Activated CD4-positive, alpha-beta memory T cell treated with anti-CD3 and anti-CD28 coated beads, Interleukin-2, amount 10 ng/mL, durations not matched to agents 7 days and 5 days (primary cell): ENCODE data around the gene DOK6. TPM values are rescaled to one million over a fixed set of nuclear protein-coding genes. Genes with fewer than 3 reads are reported as not detected.
"Not testable (repeated sequence)": the region's sequence is repeated elsewhere in the genome, so short reads cannot be mapped to it uniquely, and the experiment has no call there.

Source experiments
- CTCF ChIA-PET: fragments of 350-600 bp; sonication (Branson Sonifier 250); formaldehyde crosslinking; loops from one replicate; lab custom pipeline; 2021; ENCODE audit warnings: antibody characterized with exemption, inconsistent platforms; lab: Charles Lee
- POLR2A ChIA-PET: fragments of 350-600 bp; sonication (Branson Sonifier 250); formaldehyde crosslinking; loops from one replicate; lab custom pipeline; 2021; ENCODE audit warnings: antibody characterized with exemption; lab: Charles Lee
- DNase-seq: peaks from one replicate; pipeline ENCODE4 v3.0.0-alpha.2; 2020
- H3K27ac Mint-ChIP-seq: one replicate; pipeline ENCODE4 v1.8.0; 2021; ENCODE audit warnings: mild to moderate bottlenecking, mixed read lengths
- H3K27me3 Mint-ChIP-seq: one replicate; pipeline ENCODE4 v1.8.0; 2021; ENCODE audit warnings: mixed read lengths
- H3K36me3 Mint-ChIP-seq: one replicate; pipeline ENCODE4 v1.8.0; 2021; ENCODE audit warnings: low read depth, mixed read lengths
- H3K4me1 Mint-ChIP-seq: one replicate; pipeline ENCODE4 v1.8.0; 2021; ENCODE audit warnings: mixed read lengths
- H3K4me3 Mint-ChIP-seq: one replicate; pipeline ENCODE4 v1.8.0; 2021; ENCODE audit warnings: mild to moderate bottlenecking, mixed read lengths
- H3K9me3 Mint-ChIP-seq: one replicate; pipeline ENCODE4 v1.8.0; 2021; ENCODE audit warnings: mixed read lengths
- total RNA-seq, 2 experiments: library from RNA; stranded (reverse); gene quantifications; one replicate each; pipeline ENCODE4 v1.2.3, GENCODE V29; 2021

The DOK6 gene
- total RNA-seq, 2 experiments from 2014 or later = not detected

GRCh38 chr18:69659142-69659651 is 258.5 kb downstream of the DOK6 start:
- H3K4me3 Mint-ChIP-seq = no peak overlapping the region
- H3K4me1 Mint-ChIP-seq = no peaks in the 10 kb centered on the region
- H3K36me3 Mint-ChIP-seq = no peaks in the 10 kb centered on the region
- H3K27ac Mint-ChIP-seq = no peak overlapping the region
- H3K9me3 Mint-ChIP-seq = no peaks in the 10 kb centered on the region
- ChIA-PET POLR2A (no interaction called here), CTCF (no interaction called here)
- H3K27me3 Mint-ChIP-seq = peaks cover 6% of the 10 kb centered on the region
- no peak for DNase-seq

GRCh38 chr18:69662090-69662489 is 261.4 kb downstream of the DOK6 start:
- POLR2A ChIA-PET, DNase-seq, H3K4me3 Mint-ChIP-seq, H3K4me1 Mint-ChIP-seq, CTCF ChIA-PET, H3K27me3 Mint-ChIP-seq, H3K36me3 Mint-ChIP-seq, H3K9me3 Mint-ChIP-seq, H3K27ac Mint-ChIP-seq: not testable (repeated sequence)

- Mint-ChIP-seq H3K4me3 (no peak overlapping the region), H3K27me3 (peaks cover 8% of the 10 kb centered on the region), H3K9me3 (no peaks in the 10 kb centered on the region), H3K4me1 (no peaks in the 10 kb centered on the region), H3K36me3 (no peaks in the 10 kb centered on the region), H3K27ac (no peak overlapping the region)
- POLR2A ChIA-PET = no interaction called here
- no peak for DNase-seq
- CTCF ChIA-PET = no interaction called here
Measured at GRCh38 chr18:69664399-69664798, 263.7 kb downstream of the DOK6 start.

GRCh38 chr18:69674292-69674877 is 273.7 kb downstream of the DOK6 start:
- POLR2A ChIA-PET = no interaction called here
- Mint-ChIP-seq H3K4me3 (no peak overlapping the region), H3K27me3 (no peaks in the 10 kb centered on the region), H3K36me3 (no peaks in the 10 kb centered on the region), H3K4me1 (no peaks in the 10 kb centered on the region), H3K27ac (no peak overlapping the region), H3K9me3 (no peaks in the 10 kb centered on the region)
- DNase-seq = no peak
- CTCF ChIA-PET = no interaction called here

GRCh38 chr18:69674966-69675365 is 274.3 kb downstream of the DOK6 start:
- DNase-seq = no peak
- POLR2A ChIA-PET = no interaction called here
- Mint-ChIP-seq H3K4me1 (no peaks in the 10 kb centered on the region), H3K4me3 (no peak overlapping the region), H3K36me3 (no peaks in the 10 kb centered on the region), H3K9me3 (no peaks in the 10 kb centered on the region), H3K27me3 (no peaks in the 10 kb centered on the region), H3K27ac (no peak overlapping the region)
- CTCF ChIA-PET = no interaction called here

- CTCF ChIA-PET = no interaction called here
- Mint-ChIP-seq H3K4me3 (no peak overlapping the region), H3K27me3 (no peaks in the 10 kb centered on the region), H3K36me3 (no peaks in the 10 kb centered on the region), H3K4me1 (no peaks in the 10 kb centered on the region), H3K27ac (no peak overlapping the region), H3K9me3 (no peaks in the 10 kb centered on the region)
- POLR2A ChIA-PET = no interaction called here
- DNase-seq = no peak
Measured at GRCh38 chr18:69677595-69677994, 276.9 kb downstream of the DOK6 start.

- ChIA-PET POLR2A (no interaction called here), CTCF (no interaction called here)
- no peaks in the 10 kb centered on the region for H3K36me3 Mint-ChIP-seq
- no peaks in the 10 kb centered on the region for H3K4me1 Mint-ChIP-seq
- H3K27ac Mint-ChIP-seq = no peak overlapping the region
- DNase-seq = no peak
- no peak overlapping the region for H3K4me3 Mint-ChIP-seq
- no peaks in the 10 kb centered on the region for H3K9me3 Mint-ChIP-seq
- H3K27me3 Mint-ChIP-seq = no peaks in the 10 kb centered on the region
Measured at GRCh38 chr18:69680123-69680522, 279.4 kb downstream of the DOK6 start.

GRCh38 chr18:69683176-69683575 is 282.5 kb downstream of the DOK6 start:
- H3K27me3 Mint-ChIP-seq = no peaks in the 10 kb centered on the region
- ChIA-PET CTCF (no interaction called here), POLR2A (no interaction called here)
- no peak for DNase-seq
- no peaks in the 10 kb centered on the region for H3K36me3 Mint-ChIP-seq
- H3K4me1 Mint-ChIP-seq = no peaks in the 10 kb centered on the region
- H3K27ac Mint-ChIP-seq = no peak overlapping the region
- H3K4me3 Mint-ChIP-seq = no peak overlapping the region
- H3K9me3 Mint-ChIP-seq = no peaks in the 10 kb centered on the region

GRCh38 chr18:69684789-69685188 is 284.1 kb downstream of the DOK6 start:
- ChIA-PET POLR2A (no interaction called here), CTCF (interaction anchor here (0.6 kb wide), 1 partner anchor 749 kb away, joined by 5 read pairs; no protein-coding TSS in a partner anchor)
- H3K36me3 Mint-ChIP-seq = no peaks in the 10 kb centered on the region
- no peaks in the 10 kb centered on the region for H3K9me3 Mint-ChIP-seq
- H3K27ac Mint-ChIP-seq = no peak overlapping the region
- no peak for DNase-seq
- H3K4me3 Mint-ChIP-seq = no peak overlapping the region
- H3K27me3 Mint-ChIP-seq = no peaks in the 10 kb centered on the region
- H3K4me1 Mint-ChIP-seq = no peaks in the 10 kb centered on the region

- Mint-ChIP-seq H3K4me3 (no peak overlapping the region), H3K27me3 (no peaks in the 10 kb centered on the region), H3K27ac (no peak overlapping the region), H3K36me3 (no peaks in the 10 kb centered on the region), H3K4me1 (no peaks in the 10 kb centered on the region), H3K9me3 (no peaks in the 10 kb centered on the region)
- no peak for DNase-seq
- CTCF ChIA-PET = no interaction called here
- POLR2A ChIA-PET = no interaction called here
Measured at GRCh38 chr18:69686861-69687260, 286.2 kb downstream of the DOK6 start.

- ChIA-PET CTCF (no interaction called here), POLR2A (no interaction called here)
- H3K27ac Mint-ChIP-seq = no peak overlapping the region
- no peak overlapping the region for H3K4me3 Mint-ChIP-seq
- peaks cover 2% of the 10 kb centered on the region for H3K9me3 Mint-ChIP-seq
- peaks cover 2% of the 10 kb centered on the region for H3K27me3 Mint-ChIP-seq
- no peaks in the 10 kb centered on the region for H3K36me3 Mint-ChIP-seq
- H3K4me1 Mint-ChIP-seq = no peaks in the 10 kb centered on the region
- no peak for DNase-seq
Measured at GRCh38 chr18:69689121-69689759, 288.6 kb downstream of the DOK6 start.

GRCh38 chr18:69691008-69691760 is 290.5 kb downstream of the DOK6 start:
- H3K4me3 Mint-ChIP-seq = no peak overlapping the region
- peaks cover 2% of the 10 kb centered on the region for H3K27me3 Mint-ChIP-seq
- H3K4me1 Mint-ChIP-seq = no peaks in the 10 kb centered on the region
- no peaks in the 10 kb centered on the region for H3K36me3 Mint-ChIP-seq
- ChIA-PET POLR2A (no interaction called here), CTCF (no interaction called here)
- DNase-seq = no peak
- peaks cover 2% of the 10 kb centered on the region for H3K9me3 Mint-ChIP-seq
- H3K27ac Mint-ChIP-seq = no peak overlapping the region

- peaks cover 2% of the 10 kb centered on the region for H3K9me3 Mint-ChIP-seq
- POLR2A ChIA-PET = no interaction called here
- H3K4me1 Mint-ChIP-seq = no peaks in the 10 kb centered on the region
- H3K4me3 Mint-ChIP-seq = no peak overlapping the region
- H3K36me3 Mint-ChIP-seq = no peaks in the 10 kb centered on the region
- CTCF ChIA-PET = no interaction called here
- no peak for DNase-seq
- peaks cover 2% of the 10 kb centered on the region for H3K27me3 Mint-ChIP-seq
- H3K27ac Mint-ChIP-seq = no peak overlapping the region
Measured at GRCh38 chr18:69697069-69697468, 296.4 kb downstream of the DOK6 start.
